GM03348 (cell line): ENCODE data around the gene BLNK.
"Not testable (repeated sequence)": the region's sequence is repeated elsewhere in the genome, so short reads cannot be mapped to it uniquely, and the experiment has no call there.

Experiments used
- DNase-seq: peaks from one replicate; pipeline ENCODE4 v3.0.0; 2012; ENCODE audit warnings: low spot score

BLNK gene

GRCh38 chr10:96271016-96271815 is at the start of gene BLNK:
BLNK (minus strand) TSS chr10:96271569; CDS start chr10:96271398, 171 bp downstream.
- peak; percentile 23 for DNase-seq

GRCh38 chr10:96319754-96320474 is 48.5 kb upstream of the BLNK start:
- no peak for DNase-seq

GRCh38 chr10:96317067-96317833 is 45.9 kb upstream of the BLNK start:
- no peak for DNase-seq

GRCh38 chr10:96313344-96313743 is 42.0 kb upstream of the BLNK start:
- no peak for DNase-seq

GRCh38 chr10:96311180-96311715 is 39.9 kb upstream of the BLNK start:
- no peak for DNase-seq

- DNase-seq, result no peak
Measured at GRCh38 chr10:96310321-96310669, 38.9 kb upstream of the BLNK start.

GRCh38 chr10:96309628-96310320 is 38.4 kb upstream of the BLNK start:
- no peak for DNase-seq

- DNase-seq, result not testable (repeated sequence)
Measured at GRCh38 chr10:96308854-96309253, 37.5 kb upstream of the BLNK start.

GRCh38 chr10:96306516-96306915 is 35.1 kb upstream of the BLNK start:
- no peak for DNase-seq

GRCh38 chr10:96305019-96305418 is 33.6 kb upstream of the BLNK start:
- DNase-seq, result no peak

- no peak for DNase-seq
Measured at GRCh38 chr10:96304230-96304629, 32.9 kb upstream of the BLNK start, which contains the start of gene DNTT. DNTT (plus strand) TSS chr10:96304434; CDS start chr10:96304498, 64 bp downstream.

GRCh38 chr10:96301616-96302015 is 30.2 kb upstream of the BLNK start:
- DNase-seq, result no peak

- DNase-seq, result no peak
Measured at GRCh38 chr10:96299383-96299782, 28.0 kb upstream of the BLNK start.

GRCh38 chr10:96298362-96298761 is 27.0 kb upstream of the BLNK start:
- no peak for DNase-seq

GRCh38 chr10:96297486-96297885 is 26.1 kb upstream of the BLNK start:
- DNase-seq, result no peak

- DNase-seq, result no peak
Measured at GRCh38 chr10:96295475-96295874, 24.1 kb upstream of the BLNK start.

GRCh38 chr10:96292971-96293920 is 21.9 kb upstream of the BLNK start:
- DNase-seq, result peak; percentile 57

- DNase-seq, result no peak
Measured at GRCh38 chr10:96290368-96291133, 19.2 kb upstream of the BLNK start.

GRCh38 chr10:96289218-96289910 is 18.0 kb upstream of the BLNK start:
- DNase-seq, result no peak
